Stromal cell of bone marrow (primary cell): ENCODE measurements around the gene PARVG.

Experiments
- DNase-seq: peaks from one replicate; pipeline ENCODE4 v3.0.0-alpha.2; 2012; ENCODE audit warnings: low read depth

Gene PARVG

GRCh38 chr22:44242946-44243724, 62.4 kb downstream of the PARVG start:
- DNase-seq = no peak

GRCh38 chr22:44243761-44244160, 63.0 kb downstream of the PARVG start:
- no peak for DNase-seq

GRCh38 chr22:44244265-44244822, 63.6 kb downstream of the PARVG start:
- no peak for DNase-seq

- no peak for DNase-seq
Measured at GRCh38 chr22:44245438-44245837, 64.7 kb downstream of the PARVG start.

- DNase-seq = no peak
Measured at GRCh38 chr22:44245867-44246266, 65.1 kb downstream of the PARVG start.

GRCh38 chr22:44246615-44247326, 66.0 kb downstream of the PARVG start:
- DNase-seq = no peak

GRCh38 chr22:44247346-44247745, 66.6 kb downstream of the PARVG start:
- DNase-seq = no peak

GRCh38 chr22:44247923-44248892, 67.5 kb downstream of the PARVG start:
- DNase-seq = no peak

- DNase-seq = no peak
Measured at GRCh38 chr22:44248926-44249325, 68.2 kb downstream of the PARVG start.

- DNase-seq = no peak
Measured at GRCh38 chr22:44249376-44250147, 68.8 kb downstream of the PARVG start.

- DNase-seq = no peak
Measured at GRCh38 chr22:44254811-44255210, 74.1 kb downstream of the PARVG start.

GRCh38 chr22:44256085-44256484, 75.4 kb downstream of the PARVG start:
- no peak for DNase-seq

- no peak for DNase-seq
Measured at GRCh38 chr22:44256556-44257485, 76.1 kb downstream of the PARVG start.
